H1 (cell line): ENCODE results near the gene NELFA. TPM values are rescaled to one million over a fixed set of nuclear protein-coding genes. Genes with fewer than 3 reads are reported as not detected.
A peak's percentile ranks its signal among the peaks of the same experiment; 100 is the strongest.

Experiments used
- CTCF ChIA-PET: fragments of 300-600 bp; sonication (Branson Sonifier 250); formaldehyde crosslinking; loops from one replicate; lab custom pipeline; 2021; ENCODE audit not compliant: partially characterized antibody; lab: Charles Lee
- POLR2A ChIA-PET: fragments of 300-600 bp; sonication (Branson Sonifier 250); formaldehyde crosslinking; loops from one replicate; lab custom pipeline; 2021; ENCODE audit warnings: inconsistent platforms; ENCODE audit not compliant: partially characterized antibody; lab: Charles Lee
- DNase-seq, 2 experiments: peaks; one replicate each; pipeline versions ENCODE4 v3.0.0 to v3.0.0-alpha.2; 2010 to 2022; ENCODE audit warnings: low spot score in 2 of 2, low read depth in 1 of 2, mixed read lengths in 1 of 2
- FAIRE-seq: peaks from 2 replicates; lab custom pipeline; 2011; peaks lifted over from hg19 to GRCh38; lab: Jason Lieb, UNC
- H2AFZ ChIP-seq: 2 replicates; pipeline ENCODE4 v1.8.1; 2012; ENCODE audit warnings: low read length, inconsistent platforms
- H2AK5ac ChIP-seq: 2 replicates; pipeline ENCODE4 v1.6.1; 2013; ENCODE audit warnings: low read depth, low read length
- H2BK120ac ChIP-seq: replicated peaks from 2 replicates; pipeline ENCODE3; 2013; ENCODE audit warnings: low read depth, low read length, inconsistent platforms
- H2BK12ac ChIP-seq: 2 replicates; pipeline ENCODE4 v1.6.1; 2013; ENCODE audit warnings: low read depth, low read length
- H2BK15ac ChIP-seq: 2 replicates; pipeline ENCODE4 v1.6.1; 2013; ENCODE audit warnings: low read length
- H2BK20ac ChIP-seq: 2 replicates; pipeline ENCODE4 v1.6.1; 2013; ENCODE audit warnings: low read length
- H2BK5ac ChIP-seq: 2 replicates; pipeline ENCODE4 v1.6.1; 2013; ENCODE audit warnings: low read depth, low read length
- H3K14ac ChIP-seq: 2 replicates; pipeline ENCODE4 v1.6.1; 2013; ENCODE audit warnings: inconsistent platforms; ENCODE audit not compliant: insufficient read length
- H3K18ac ChIP-seq: 2 replicates; pipeline ENCODE4 v1.6.1; 2013; ENCODE audit warnings: low read length; ENCODE audit errors: extremely low read depth
- H3K23ac ChIP-seq: 2 replicates; pipeline ENCODE4 v1.6.1; 2013; ENCODE audit warnings: inconsistent platforms; ENCODE audit not compliant: insufficient read length
- H3K23me2 ChIP-seq: 2 replicates; pipeline ENCODE4 v1.6.1; 2013; ENCODE audit warnings: low read depth, low read length
- H3K27ac ChIP-seq: 2 replicates; pipeline ENCODE4 v1.6.1; 2011; ENCODE audit warnings: low read depth, low read length, inconsistent platforms
- H3K27me3 ChIP-seq, 4 experiments: replicated peaks in 1 of 4; 1 replicate in 1 of 4; 2 replicates in 3 of 4; pipeline versions ENCODE4 v1.6.1 to v1.8.1; 2011 to 2013; ENCODE audit warnings: low read length in 3 of 4, mild to moderate bottlenecking in 3 of 4, inconsistent platforms in 2 of 4, mixed read lengths in 2 of 4, moderate library complexity in 1 of 4; ENCODE audit not compliant: control insufficient read depth in 3 of 4, insufficient read depth in 3 of 4; ENCODE audit errors: extremely low read depth in 1 of 4
- H3K36me3 ChIP-seq, 4 experiments: 2 replicates each; pipeline versions ENCODE4 v1.6.1 to v1.8.1; 2011 to 2013; ENCODE audit warnings: mild to moderate bottlenecking in 4 of 4, low read length in 3 of 4, moderate library complexity in 2 of 4, control low read depth in 1 of 4, inconsistent platforms in 1 of 4; ENCODE audit not compliant: insufficient read depth in 4 of 4, control insufficient read depth in 2 of 4
- H3K4ac ChIP-seq: replicated peaks from 2 replicates; pipeline ENCODE3; 2013; ENCODE audit warnings: low read length, low read depth, mixed read lengths, inconsistent platforms; ENCODE audit not compliant: insufficient read length
- H3K4me1 ChIP-seq, 4 experiments: replicated peaks in 1 of 4; 1 replicate in 1 of 4; 2 replicates in 3 of 4; pipeline versions ENCODE4 v1.6.1 to v1.8.1; 2011 to 2013; ENCODE audit warnings: low read length in 3 of 4, inconsistent platforms in 2 of 4, mixed read lengths in 1 of 4; ENCODE audit not compliant: insufficient read depth in 4 of 4, control insufficient read depth in 3 of 4
- H3K4me2 ChIP-seq, 2 experiments: 2 replicates each; pipeline versions ENCODE4 v1.6.1 to v1.8.1; 2011 to 2013; ENCODE audit warnings: low read depth in 2 of 2, low read length in 2 of 2, control low read depth in 1 of 2, inconsistent platforms in 1 of 2, mild to moderate bottlenecking in 1 of 2; ENCODE audit not compliant: insufficient read depth in 1 of 2
- H3K4me3 ChIP-seq, 4 experiments: fragments of 200-600, 300-600 bp in 1 of 4; sonication (generic), shearing (Covaris generic), sonication (Bioruptor Twin) in 1 of 4; 2 replicates each; pipeline versions ENCODE4 v1.5.1 to v1.8.1; 2011 to 2016; ENCODE audit warnings: low read length in 4 of 4, low read depth in 3 of 4, control low read depth in 2 of 4, inconsistent platforms in 2 of 4, mild to moderate bottlenecking in 2 of 4, mixed read lengths in 1 of 4, moderate library complexity in 1 of 4; ENCODE audit not compliant: insufficient read depth in 2 of 4; ENCODE audit errors: extremely low read depth in 1 of 4
- H3K56ac ChIP-seq: replicated peaks from 2 replicates; pipeline ENCODE3; 2013; ENCODE audit warnings: low read depth, mild to moderate bottlenecking, mixed read lengths, low read length, inconsistent platforms; ENCODE audit not compliant: insufficient read length
- H3K79me1 ChIP-seq: 2 replicates; pipeline ENCODE4 v1.6.1; 2013; ENCODE audit warnings: low read depth, low read length, control low read depth
- H3K79me2 ChIP-seq, 2 experiments: 2 replicates each; pipeline versions ENCODE4 v1.6.1 to v1.8.1; 2012 to 2013; ENCODE audit warnings: low read length in 2 of 2, mild to moderate bottlenecking in 2 of 2, inconsistent platforms in 1 of 2; ENCODE audit not compliant: insufficient read depth in 2 of 2, control insufficient read depth in 1 of 2
- H3K9ac ChIP-seq, 4 experiments: replicated peaks in 1 of 4; 1 replicate in 1 of 4; 2 replicates in 3 of 4; pipeline versions ENCODE4 v1.6.1 to v1.8.1; 2011 to 2013; ENCODE audit warnings: low read depth in 3 of 4, low read length in 3 of 4, control low read depth in 2 of 4, mild to moderate bottlenecking in 2 of 4, moderate library complexity in 2 of 4, inconsistent platforms in 1 of 4; ENCODE audit errors: extremely low read depth in 1 of 4
- H3K9me3 ChIP-seq, 2 experiments: 2 replicates each; pipeline versions ENCODE4 v1.6.1 to v1.8.1; 2012 to 2013; ENCODE audit warnings: mild to moderate bottlenecking in 2 of 2, moderate library complexity in 2 of 2, control low read depth in 1 of 2, inconsistent platforms in 1 of 2, low read depth in 1 of 2, low read length in 1 of 2, mixed read lengths in 1 of 2; ENCODE audit not compliant: insufficient read depth in 2 of 2
- H4K20me1 ChIP-seq, 2 experiments: replicated peaks in 1 of 2; 2 replicates each; pipeline versions ENCODE3 to v1.8.1; 2011 to 2013; ENCODE audit warnings: inconsistent platforms in 2 of 2, low read length in 2 of 2, mild to moderate bottlenecking in 1 of 2; ENCODE audit not compliant: insufficient read depth in 2 of 2, control insufficient read depth in 1 of 2
- H4K5ac ChIP-seq: 2 replicates; pipeline ENCODE4 v1.6.1; 2013; ENCODE audit warnings: low read length, low read depth, mixed read lengths, inconsistent platforms; ENCODE audit not compliant: insufficient read length
- H4K8ac ChIP-seq: 2 replicates; pipeline ENCODE4 v1.8.0; 2013; ENCODE audit warnings: mild to moderate bottlenecking, moderate library complexity, low read length, inconsistent platforms; ENCODE audit not compliant: insufficient read depth; ENCODE audit errors: extremely low read depth
- H4K91ac ChIP-seq: replicated peaks from 2 replicates; pipeline ENCODE3; 2013; ENCODE audit warnings: low read length, mixed read lengths, inconsistent platforms; ENCODE audit not compliant: insufficient read length
- HDAC2 ChIP-seq, 2 experiments: fragments of 300-600 bp in 1 of 2; sonication (generic) in 1 of 2; IDR thresholded peaks; 2 replicates each; pipeline ENCODE4 v1.6.1; 2011 to 2012; ENCODE audit warnings: low read depth in 2 of 2, low read length in 2 of 2, mild to moderate bottlenecking in 2 of 2, moderate library complexity in 2 of 2, borderline replicate concordance in 1 of 2, inconsistent platforms in 1 of 2
- MAFK ChIP-seq: IDR thresholded peaks from 2 replicates; pipeline ENCODE4 v1.6.1; 2012; ENCODE audit warnings: low read depth, mild to moderate bottlenecking, improper control_type of control experiment, low read length
- MAX ChIP-seq: IDR thresholded peaks from 2 replicates; pipeline ENCODE4 v1.6.1; 2012; ENCODE audit warnings: inconsistent platforms
- PHF8 ChIP-seq: fragments of 200-600 bp; sonication (generic); conservative IDR thresholded peaks from 2 replicates; pipeline ENCODE4 v1.7.1; 2012; ENCODE audit warnings: low read depth, mild to moderate bottlenecking, inconsistent platforms, low read length, moderate library complexity
- RBBP5 ChIP-seq: IDR thresholded peaks from 2 replicates; pipeline ENCODE4 v1.7.1; 2012; ENCODE audit warnings: low read depth, mild to moderate bottlenecking, inconsistent platforms, low read length, moderate library complexity, borderline replicate concordance
- TEAD4 ChIP-seq: IDR thresholded peaks from 2 replicates; pipeline ENCODE4 v1.6.1; 2012; ENCODE audit warnings: low read depth, low read length, inconsistent platforms, mixed read lengths
- ZNF274 ChIP-seq: IDR thresholded peaks from 2 replicates; pipeline ENCODE4 v1.7.0; 2012; ENCODE audit warnings: low read length, borderline replicate concordance; ENCODE audit errors: extremely low read depth
- WGBS, 2 experiments: shearing (Covaris generic) in 1 of 2; methylation state at CpG; one replicate each; pipeline versions ENCODE4 v1.1.6 to v1.1.7; 2013 to 2015; ENCODE audit warnings: low lambda C conversion rate in 2 of 2, mixed read lengths in 2 of 2, inconsistent platforms in 1 of 2, low coverage in 1 of 2, missing lambda C conversion rate in 1 of 2; ENCODE audit not compliant: insufficient replicate concordance in 2 of 2, insufficient coverage in 1 of 2, insufficient read length in 1 of 2; ENCODE audit errors: extremely low coverage in 1 of 2, missing lambda C conversion rate in 1 of 2; 5-methylcytosine and 5-hydroxymethylcytosine counted together
- polyA plus RNA-seq, 7 experiments: library from polyadenylated mRNA; depleted of rRNA in 3 of 7; stranded (reverse) in 5 of 7; unstranded in 2 of 7; fragments of >200 nt in 5 of 7; fragments of 200-250 nt in 2 of 7; gene quantifications; 1 replicate in 5 of 7; 2 replicates in 1 of 7; 4 replicates in 1 of 7; pipeline versions ENCODE4 v1.2.1 to v1.2.3, GENCODE V29; 2011 to 2013; ENCODE audit warnings: missing spikeins in 2 of 7, mixed read lengths in 2 of 7
- total RNA-seq: library from RNA; stranded (reverse); fragmentation: NEBNext Ultra II Directional; extraction: Animal tissue kit (Norgen Biotek cat#: 25700); gene quantifications from 2 replicates; pipeline ENCODE4 v1.2.1, GENCODE V29; 2021
- TF ChIP-seq, protein P1 (sequence below): IDR thresholded peaks from 2 replicates; pipeline ENCODE4 v1.6.1; 2012; ENCODE audit warnings: inconsistent platforms

Gene NELFA
- total and polyA plus RNA-seq, 2 of the 8 experiments (the other 6 are each of a cell fraction or from before 2014, with no cell fraction given), result 41.8 to 57.5 TPM

- peaks cover 10 to 17% of the 10 kb centered on the region in 2 experiments for H4K20me1 ChIP-seq
- 7% methylated on average over 16 of the region's 27 CpGs; no CpG with 5 or more reads in 1 of the 2 experiments for WGBS, 2 experiments
- H4K8ac ChIP-seq, result peak overlapping the region; percentile 100
- H2BK120ac ChIP-seq, result no peak overlapping the region
- H3K56ac ChIP-seq, result peak overlapping the region; percentile 93
- peak overlapping the region; percentile 96 for H4K91ac ChIP-seq
- peak overlapping the region; percentile 97; the same call in 1 of the 2 replicates for H2BK12ac ChIP-seq
- peaks cover 0 to 3% (median 0%) of the 10 kb centered on the region in 4 experiments; a peak in 1 of 7 replicates for H3K27me3 ChIP-seq
- peaks cover 0 to 3% (median 0%) of the 10 kb centered on the region in 4 experiments; a peak in 2 of 7 replicates for H3K4me1 ChIP-seq
- no peak overlapping the region for H3K23ac ChIP-seq
- H4K5ac ChIP-seq, result peak overlapping the region; percentile 99
- peak overlapping the region; percentile 89 to 98 (median 94) for H3K4me3 ChIP-seq
- H2BK20ac ChIP-seq, result no peak overlapping the region
- peak overlapping the region; percentile 2 for H3K4ac ChIP-seq
- peaks cover 14% of the 10 kb centered on the region for H3K79me1 ChIP-seq
- H2BK15ac ChIP-seq, result peak overlapping the region; percentile 74; the same call in 1 of the 2 replicates
- H2BK5ac ChIP-seq, result peak overlapping the region; percentile 99
- CTCF ChIA-PET, result interaction anchor here (1.2 to 2.4 kb wide), 3 partner anchors 13 to 178 kb away, joined by 3 to 9 read pairs (median 5); no protein-coding TSS in a partner anchor
- H3K27ac ChIP-seq, result peak overlapping the region; percentile 99
- H3K9me3 ChIP-seq, result no peaks in the 10 kb centered on the region
- no peak overlapping the region for H3K14ac ChIP-seq
- FAIRE-seq (no peak), DNase-seq (no peak)
- no peaks in the 10 kb centered on the region; the same call in 1 of the 2 replicates for H3K23me2 ChIP-seq
- peak overlapping the region; percentile 96 for H3K18ac ChIP-seq
- H3K4me2 ChIP-seq, result peak overlapping the region; percentile 40 to 71; a peak in 3 of 4 replicates
- H2AK5ac ChIP-seq, result no peak overlapping the region
- H2AFZ ChIP-seq, result peak overlapping the region; percentile 99
- H3K36me3 ChIP-seq, result peaks cover 0 to 8% (median 1%) of the 10 kb centered on the region in 4 experiments; a peak in 3 of 8 replicates
- peaks cover 26 to 47% of the 10 kb centered on the region in 2 experiments for H3K79me2 ChIP-seq
- peak overlapping the region; percentile 93 to 99 (median 96) for H3K9ac ChIP-seq
- POLR2A ChIA-PET, result interaction anchor here (1.2 to 1.9 kb wide), 5 partner anchors 15 to 460 kb away, joined by 3 to 6 read pairs (median 4); partner anchors contain the start of gene RNF4
- no peak for TF ChIP-seq MAFK
- peak; percentile 91 for TF ChIP-seq RBBP5
- TF ChIP-seq, protein P1, sequence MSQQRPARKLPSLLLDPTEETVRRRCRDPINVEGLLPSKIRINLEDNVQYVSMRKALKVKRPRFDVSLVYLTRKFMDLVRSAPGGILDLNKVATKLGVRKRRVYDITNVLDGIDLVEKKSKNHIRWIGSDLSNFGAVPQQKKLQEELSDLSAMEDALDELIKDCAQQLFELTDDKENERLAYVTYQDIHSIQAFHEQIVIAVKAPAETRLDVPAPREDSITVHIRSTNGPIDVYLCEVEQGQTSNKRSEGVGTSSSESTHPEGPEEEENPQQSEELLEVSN, result 0 out of 2 replicates have a peak, but pooled peaks have one; percentile 6
- TF ChIP-seq PHF8, result peak; percentile 81
- no peak for TF ChIP-seq ZNF274
- TF ChIP-seq HDAC2 (IDR thresholded peaks at IDR 0.05; ENCODE audit: borderline replicate concordance in 1 of 2, low read depth in 2 of 2, low read length in 2 of 2), result no peak
- 0 out of 2 replicates have a peak, but pooled peaks have one; percentile 5 for TF ChIP-seq MAX
- TF ChIP-seq TEAD4, result 0 out of 2 replicates have a peak, but pooled peaks have one; percentile 38
Measured at GRCh38 chr4:2008671-2008920, 178 bp downstream of the NELFA start.
